ENCODE measurements around the gene KRT2.

GRCh38 chr12:52600475-52600874 is 51.5 kb downstream of the KRT2 start:
- no peak for TF ChIP-seq CTCF (conservative IDR thresholded peaks at IDR 0.05 in 1 of 2, IDR thresholded peaks at IDR 0.05 in 1 of 2; ENCODE audit: extremely low read depth in 1 of 2, insufficient read depth in 1 of 2, low read depth in 1 of 2, low read length in 2 of 2)
- no peak for TF ChIP-seq EZH2 (IDR thresholded peaks at IDR 0.05; ENCODE audit: borderline replicate concordance, low read length)

Data from mammary epithelial cell (primary cell).